Right lobe of liver (tissue), 4 donors: ENCODE results near the gene TSHR.

ENCODE experiments used
- CTCF ChIP-seq, 4 donors: fragments of 200-600 bp in 3 of 4; fragments of 450-650 bp in 1 of 4; IDR thresholded peaks; one replicate each; pipeline versions ENCODE4 v1.5.1 to v1.8.0; 2016 to 2022; ENCODE audit warnings: antibody characterized with exemption in 4 of 4, mild to moderate bottlenecking in 2 of 4
- POLR2A ChIP-seq: fragments of 450-650 bp; IDR thresholded peaks from one replicate; pipeline ENCODE4 v1.6.1; 2017; ENCODE audit warnings: antibody characterized with exemption, mild to moderate bottlenecking
- donor health status: DM: no; HTN: no; CAD: no.
- donor health status: DM: no; HTN: no; CAD: no.
- donor health status: DM: no; HTN: yes; CAD: no.

GRCh38 chr14:81062816-81063215 lies 107.4 kb downstream of the TSHR start:
- peak; percentile 29 to 50 (median 44) for TF ChIP-seq CTCF (IDR thresholded peaks at IDR 0.05)
- TF ChIP-seq POLR2A: no peak
